Hepatic stellate cell (primary cell): Measurements from ENCODE around the gene RRM2.

Experiments
- DNase-seq: peaks from one replicate; pipeline ENCODE4 v3.0.0; 2011; ENCODE audit warnings: low spot score

RRM2 gene

DNA sequence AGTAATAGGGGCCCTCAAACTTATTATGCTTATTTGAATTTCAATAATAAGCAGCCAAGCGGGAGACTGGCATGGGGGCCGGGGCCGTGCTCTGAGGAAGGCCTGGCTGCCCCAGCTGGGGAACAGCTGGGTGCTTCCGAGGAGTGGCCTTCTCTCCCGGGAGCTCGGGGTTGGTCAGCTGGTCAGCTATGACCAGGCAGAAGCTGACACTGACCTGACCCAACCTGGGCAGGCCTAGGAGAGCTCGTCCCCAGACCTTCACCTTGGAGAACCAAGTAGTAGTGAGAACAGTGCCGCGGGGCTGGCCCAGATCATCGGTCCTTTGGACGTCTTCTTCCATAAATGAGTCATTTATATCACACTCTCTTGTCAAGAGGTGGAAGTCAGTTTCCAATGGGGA is 36.1 kb downstream of the RRM2 start:
- no peak for DNase-seq

DNA sequence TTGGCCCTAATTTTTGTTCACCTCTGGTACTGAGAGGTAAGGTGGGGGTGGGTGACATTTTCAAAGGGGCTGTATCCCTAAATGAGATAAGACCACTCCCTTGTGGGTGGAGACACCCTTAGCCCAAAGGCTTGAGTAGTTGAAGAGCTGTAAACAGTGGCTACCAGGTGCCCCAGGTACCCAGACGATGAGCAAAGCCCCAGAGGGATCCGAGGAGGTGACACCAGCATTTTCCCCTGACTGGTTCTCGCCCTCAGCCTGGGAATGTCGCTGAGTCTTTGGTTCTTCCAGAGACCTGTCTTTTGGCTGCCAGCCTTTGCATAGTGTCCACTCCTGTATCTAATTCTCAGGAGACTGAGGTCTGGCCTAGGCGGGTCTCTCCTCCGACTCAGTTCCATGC is 36.5 kb downstream of the RRM2 start:
- no peak for DNase-seq

- no peak for DNase-seq
Observed at GRCh38 chr2:10159581-10160131, 37.1 kb downstream of the RRM2 start.

GRCh38 chr2:10160203-10160955 is 37.8 kb downstream of the RRM2 start:
- no peak for DNase-seq

DNA sequence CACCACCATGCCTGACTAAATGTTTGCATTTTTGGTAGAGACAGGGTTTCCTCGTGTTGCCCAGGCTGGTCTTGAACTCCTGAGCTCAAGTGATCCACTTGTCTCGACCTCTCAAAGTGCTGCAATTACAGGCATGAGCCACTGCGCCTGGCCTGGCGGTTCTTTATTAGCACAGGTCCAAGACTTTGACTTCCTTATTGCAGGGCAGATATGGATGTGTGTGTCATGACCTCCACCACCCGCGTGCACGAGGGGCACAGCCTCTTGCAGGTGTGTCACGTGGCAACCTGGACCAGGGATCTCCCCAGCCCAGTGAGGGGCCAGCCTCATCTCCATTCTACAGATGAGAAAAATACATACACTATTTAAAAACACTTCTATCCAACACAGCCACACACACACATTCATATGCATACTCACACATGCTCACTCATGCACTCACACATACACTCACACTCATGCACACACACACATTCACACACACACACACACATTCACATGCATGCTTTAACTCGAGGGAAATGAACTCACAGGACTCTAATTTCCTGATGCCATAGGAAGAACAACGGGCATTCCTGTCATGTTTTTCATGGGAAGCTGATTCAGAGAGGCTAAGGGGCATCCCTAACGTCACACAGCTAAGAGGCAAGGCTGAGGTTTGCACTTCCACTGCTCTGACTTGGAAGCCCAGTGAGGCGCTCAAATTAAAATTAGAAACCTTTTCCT is 38.8 kb downstream of the RRM2 start:
- no peak for DNase-seq

DNA sequence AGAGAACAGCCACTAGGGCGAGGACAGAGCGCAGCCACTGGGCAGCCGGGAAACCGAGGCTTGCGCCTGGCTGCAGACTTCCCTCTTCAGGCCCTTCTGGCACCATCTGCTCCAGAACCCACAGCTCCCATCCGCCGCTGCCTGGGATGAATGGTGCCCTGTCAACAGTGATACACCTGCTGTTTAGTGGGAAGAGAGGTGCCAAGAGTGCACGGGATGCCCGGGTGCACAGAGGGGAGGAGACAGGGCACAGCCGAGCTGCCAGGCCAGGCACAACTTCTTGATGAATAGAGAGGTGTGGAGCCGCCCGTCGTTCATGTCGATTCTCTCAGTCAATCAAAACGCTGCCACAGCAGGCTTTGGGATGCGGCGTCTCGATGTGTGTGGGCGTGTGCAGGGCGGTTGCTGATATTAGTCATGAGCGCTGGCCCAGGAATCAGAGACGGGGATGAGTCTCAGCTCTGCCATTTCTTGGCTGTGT is 39.5 kb downstream of the RRM2 start:
- DNase-seq: no peak

GRCh38 chr2:10162586-10163497 is 40.3 kb downstream of the RRM2 start:
- no peak for DNase-seq

GRCh38 chr2:10163498-10164486 is 41.3 kb downstream of the RRM2 start:
- DNase-seq: no peak

DNA sequence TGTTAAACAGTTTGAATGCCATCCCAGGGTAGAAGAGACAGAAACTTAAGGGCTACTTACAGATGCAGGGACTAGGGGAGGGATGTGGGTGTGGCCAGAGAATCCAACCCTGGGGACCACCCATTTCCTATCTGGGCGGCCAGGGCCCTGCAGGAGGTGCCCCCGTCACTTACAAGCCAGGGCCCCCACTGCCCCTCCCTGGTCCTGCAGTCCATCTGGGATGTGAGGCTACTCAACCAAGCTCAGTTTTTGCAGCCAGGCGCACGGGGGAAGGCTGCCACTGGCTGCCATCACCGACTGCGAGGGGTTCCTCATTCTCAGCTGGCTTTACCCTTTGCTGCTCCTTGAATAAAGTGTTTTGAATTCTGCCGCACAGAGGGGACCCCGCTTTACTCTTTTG is 42.1 kb downstream of the RRM2 start:
- no peak for DNase-seq

GRCh38 chr2:10165282-10165681 is 42.7 kb downstream of the RRM2 start:
- no peak for DNase-seq

GRCh38 chr2:10165861-10166675 is 43.5 kb downstream of the RRM2 start:
- no peak for DNase-seq

DNA sequence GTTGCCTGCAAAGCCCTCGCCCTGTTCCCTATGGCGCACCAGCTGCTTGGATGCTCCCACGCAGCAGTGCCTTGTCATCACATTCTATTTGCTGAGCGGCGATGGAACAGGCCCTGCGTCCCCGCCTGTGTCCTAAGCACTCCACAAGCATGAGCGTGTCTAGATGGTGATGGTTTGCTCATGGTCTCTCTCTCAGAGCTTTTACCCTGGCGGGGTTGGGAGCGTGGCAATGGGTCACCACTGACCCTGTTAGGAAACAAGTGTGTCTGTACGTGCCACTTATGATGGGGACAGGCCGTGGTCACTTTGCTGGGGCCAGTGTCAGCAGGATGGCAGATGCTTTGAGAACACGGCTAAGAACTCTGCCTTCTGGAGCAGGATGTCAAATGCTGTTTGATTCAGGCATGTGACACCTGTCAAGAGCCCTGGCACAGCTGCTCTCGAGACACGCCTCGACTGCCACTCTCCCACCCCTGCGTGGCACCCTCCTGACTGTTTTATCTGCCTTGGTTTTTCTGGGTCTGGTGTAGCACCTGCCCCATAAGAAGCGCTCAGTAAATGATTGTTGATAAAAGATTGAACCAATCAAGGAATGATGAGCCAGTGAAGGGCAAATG is 44.2 kb downstream of the RRM2 start:
- no peak for DNase-seq

- DNase-seq: no peak
Observed at GRCh38 chr2:10167316-10167715, 44.8 kb downstream of the RRM2 start.

GRCh38 chr2:10168221-10168620 is 45.7 kb downstream of the RRM2 start:
- no peak for DNase-seq

GRCh38 chr2:10169053-10169578 is 46.6 kb downstream of the RRM2 start:
- DNase-seq: no peak

DNA sequence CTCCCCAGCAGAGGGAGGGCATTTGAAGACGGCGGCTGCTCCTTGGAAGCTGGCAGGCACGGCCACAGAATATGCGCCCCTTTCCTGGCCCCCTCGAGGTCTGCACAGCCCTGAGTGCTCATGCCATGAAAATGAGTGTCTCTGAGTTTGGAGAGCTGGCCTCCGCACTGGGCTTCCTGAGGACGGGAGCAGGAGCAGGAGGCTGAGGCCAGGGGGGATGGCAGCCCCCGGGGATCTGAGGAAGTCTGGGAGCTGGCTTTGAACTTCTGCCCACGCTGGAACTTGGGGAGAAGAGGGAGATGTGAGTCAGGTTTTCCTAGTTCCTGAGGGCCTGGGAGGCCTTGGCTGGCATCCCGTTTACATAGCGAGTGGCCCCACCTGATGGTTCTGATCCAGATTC is 47.0 kb downstream of the RRM2 start:
- no peak for DNase-seq

- DNase-seq: no peak
Observed at GRCh38 chr2:10170256-10170655, 47.7 kb downstream of the RRM2 start.

DNA sequence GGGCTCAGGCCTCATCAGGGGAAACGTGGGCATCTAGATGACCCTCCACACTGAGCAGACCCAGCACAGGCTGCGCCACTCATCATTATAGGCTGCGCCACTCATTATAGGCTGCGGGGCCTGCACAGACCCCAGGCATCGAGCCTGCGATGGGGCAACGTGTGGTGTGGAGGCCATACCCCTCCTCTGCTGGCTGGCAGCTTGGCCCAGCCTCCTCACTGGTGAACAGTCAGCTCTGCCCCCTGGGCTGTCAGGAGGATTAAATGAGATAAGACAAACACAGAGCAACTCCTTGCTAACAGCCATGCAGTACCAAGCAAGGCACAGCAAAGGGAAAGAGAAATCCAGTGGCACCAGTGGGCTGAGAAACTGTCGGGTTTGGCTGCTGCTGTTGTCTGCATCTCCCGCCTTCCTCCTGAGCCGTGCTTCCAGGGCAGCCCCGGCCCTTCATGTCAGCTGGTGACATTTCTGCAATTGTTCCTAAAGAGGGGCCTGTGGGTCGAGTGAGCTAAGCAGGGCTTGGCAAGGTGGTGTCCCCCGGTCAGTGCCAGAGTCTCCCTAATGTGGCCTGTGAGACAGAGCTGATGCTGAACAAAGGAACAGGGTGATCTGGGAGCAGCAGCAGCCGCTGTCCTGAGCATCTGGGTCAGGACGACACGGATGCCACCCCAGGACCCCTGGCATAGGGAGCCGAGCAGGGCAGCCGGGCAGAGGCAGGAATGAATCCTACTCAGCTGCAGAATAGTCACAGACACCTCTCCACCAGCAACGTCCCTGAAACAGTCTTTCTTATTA is 48.7 kb downstream of the RRM2 start:
- no peak for DNase-seq
